Spinal cord (tissue), 10 donors: ENCODE data around the gene INSR. TPM values are rescaled to one million over a fixed set of nuclear protein-coding genes. Genes with fewer than 3 reads are reported as not detected.
A peak's percentile ranks its signal among the peaks of the same experiment; 100 is the strongest.

Experiments used
- DNase-seq, 6 donors: peaks; one replicate each; pipeline versions ENCODE4 v3.0.0 to v3.0.0-alpha.2; 2013 to 2015; ENCODE audit warnings: low spot score in 6 of 6, low read depth in 4 of 6
- H3K27ac ChIP-seq: one replicate; pipeline ENCODE4 v1.5.1; 2013; ENCODE audit warnings: low read depth, low read length, control low read depth
- H3K27me3 ChIP-seq: one replicate; pipeline ENCODE4 v1.6.1; 2013; ENCODE audit warnings: low read length; ENCODE audit not compliant: control insufficient read depth, insufficient read depth
- H3K36me3 ChIP-seq: one replicate; pipeline ENCODE4 v1.6.1; 2013; ENCODE audit warnings: low read length; ENCODE audit not compliant: control insufficient read depth, insufficient read depth
- H3K4me1 ChIP-seq: one replicate; pipeline ENCODE4 v1.6.1; 2013; ENCODE audit warnings: low read length; ENCODE audit not compliant: control insufficient read depth, insufficient read depth
- H3K4me3 ChIP-seq: one replicate; pipeline ENCODE4 v1.5.1; 2013; ENCODE audit warnings: low read depth, low read length, control low read depth
- H3K9me3 ChIP-seq: one replicate; pipeline ENCODE4 v1.6.1; 2013; ENCODE audit warnings: low read length; ENCODE audit not compliant: control insufficient read depth, insufficient read depth
- WGBS: methylation state at CpG from one replicate; pipeline ENCODE4 v1.1.5; 2013; ENCODE audit warnings: missing lambda C conversion rate; ENCODE audit not compliant: insufficient coverage; 5-methylcytosine and 5-hydroxymethylcytosine counted together
- polyA plus RNA-seq, 2 donors: library from polyadenylated mRNA; unstranded; fragments of 120-200 nt; gene quantifications; one replicate each; pipeline ENCODE4 v1.2.1, GENCODE V29; 2013; ENCODE audit not compliant: insufficient read length in 2 of 2
- total RNA-seq, 2 donors: library from RNA; depleted of rRNA in 1 of 2; stranded (reverse); fragments of 120-200 nt in 1 of 2; fragments of >200 nt in 1 of 2; gene quantifications; one replicate each; pipeline versions ENCODE4 v1.2.3 to v1.2.4, GENCODE V29; 2013 to 2014
- donor health status: healthy.

INSR gene
- total and polyA plus RNA-seq, 4 donors = 15.3 to 47.7 (median 33.2) TPM

DNA sequence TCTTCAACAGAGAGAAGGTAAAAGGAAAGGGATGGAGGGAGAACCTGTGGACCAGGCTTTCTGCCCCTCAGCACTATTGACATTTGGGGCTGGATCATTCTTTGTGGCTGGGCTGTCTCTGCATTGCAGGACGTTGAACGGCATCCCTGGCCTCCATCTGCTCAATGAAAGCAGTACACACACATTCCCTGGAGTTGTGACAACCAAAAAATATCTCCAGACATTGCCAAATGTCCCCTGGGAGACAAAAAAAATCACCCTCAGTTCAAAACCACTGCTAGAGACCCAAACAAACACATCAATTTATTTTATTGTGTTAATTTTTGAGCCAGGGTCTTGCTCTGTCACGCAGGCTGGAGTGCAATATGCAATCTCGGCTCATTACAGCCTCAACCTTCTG lies 43.3 kb downstream of the INSR start:
- H3K4me1 ChIP-seq = no peaks in the 10 kb centered on the region
- WGBS = 14% methylated on average over 2 of the region's 4 CpGs
- H3K36me3 ChIP-seq = no peaks in the 10 kb centered on the region
- no peak for DNase-seq
- no peak overlapping the region for H3K4me3 ChIP-seq
- H3K27ac ChIP-seq = no peak overlapping the region
- H3K9me3 ChIP-seq = peaks cover 5% of the 10 kb centered on the region
- H3K27me3 ChIP-seq = no peaks in the 10 kb centered on the region

DNA sequence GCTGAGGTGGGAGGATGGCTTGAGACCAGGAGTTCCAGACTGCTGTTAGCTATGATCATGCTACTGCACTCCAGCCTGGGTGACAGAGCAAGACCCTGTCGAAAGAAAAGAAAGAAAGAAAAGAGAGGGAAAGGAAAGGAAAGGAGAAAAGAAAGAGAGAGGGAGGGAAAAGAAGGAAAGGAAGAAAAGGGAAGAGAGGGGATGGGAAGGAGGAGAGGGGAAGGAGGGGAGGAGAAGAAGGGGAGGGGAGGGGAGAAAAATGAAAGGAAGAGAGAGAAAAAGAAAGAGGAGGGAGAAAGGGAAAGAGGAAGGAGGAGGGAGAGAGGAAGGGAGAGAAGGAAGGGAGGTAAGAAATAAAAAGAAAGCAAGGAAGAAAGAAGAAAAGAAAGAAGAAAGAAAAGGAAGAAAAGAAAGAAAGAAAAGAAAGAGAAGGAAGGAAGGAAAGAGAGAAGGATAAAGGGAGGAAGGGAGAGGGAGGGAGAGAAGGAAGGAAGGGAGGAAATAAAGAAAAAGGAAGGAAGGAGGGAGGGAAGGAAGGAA lies 44.1 kb downstream of the INSR start:
- Histone ChIP-seq H3K9me3 (peaks cover 5% of the 10 kb centered on the region), H3K4me1 (no peaks in the 10 kb centered on the region), H3K27ac (no peak overlapping the region), H3K27me3 (no peaks in the 10 kb centered on the region), H3K36me3 (peaks cover 2% of the 10 kb centered on the region), H3K4me3 (no peak overlapping the region)
- 92% methylated on average over 1 of the region's 1 CpG for WGBS
- no peak for DNase-seq

DNA sequence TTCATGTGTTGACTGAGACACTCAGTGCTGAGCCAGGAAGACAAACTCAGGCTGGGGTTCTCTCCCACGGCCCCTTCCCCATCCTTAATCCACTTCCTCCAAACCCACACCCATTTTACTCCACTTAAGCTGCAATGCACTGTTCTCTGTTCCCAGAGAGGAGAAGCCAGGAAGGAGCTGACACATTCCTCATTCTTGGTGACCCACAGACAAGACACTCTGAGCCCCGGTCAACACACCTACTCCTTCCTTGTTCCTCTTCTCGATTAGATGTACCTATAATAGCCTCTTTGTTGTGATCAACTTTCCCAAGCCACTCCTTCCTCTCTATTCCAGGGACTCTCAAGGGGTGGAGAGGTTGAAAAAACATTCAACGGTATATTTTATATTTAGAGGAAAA lies 47.1 kb downstream of the INSR start:
- H3K36me3 ChIP-seq = peaks cover 2% of the 10 kb centered on the region
- H3K4me3 ChIP-seq = no peak overlapping the region
- H3K27ac ChIP-seq = no peak overlapping the region
- no peaks in the 10 kb centered on the region for H3K27me3 ChIP-seq
- no peak for DNase-seq
- no peaks in the 10 kb centered on the region for H3K4me1 ChIP-seq
- H3K9me3 ChIP-seq = peaks cover 5% of the 10 kb centered on the region
- WGBS = 75% methylated on average over 1 of the region's 4 CpGs

DNA sequence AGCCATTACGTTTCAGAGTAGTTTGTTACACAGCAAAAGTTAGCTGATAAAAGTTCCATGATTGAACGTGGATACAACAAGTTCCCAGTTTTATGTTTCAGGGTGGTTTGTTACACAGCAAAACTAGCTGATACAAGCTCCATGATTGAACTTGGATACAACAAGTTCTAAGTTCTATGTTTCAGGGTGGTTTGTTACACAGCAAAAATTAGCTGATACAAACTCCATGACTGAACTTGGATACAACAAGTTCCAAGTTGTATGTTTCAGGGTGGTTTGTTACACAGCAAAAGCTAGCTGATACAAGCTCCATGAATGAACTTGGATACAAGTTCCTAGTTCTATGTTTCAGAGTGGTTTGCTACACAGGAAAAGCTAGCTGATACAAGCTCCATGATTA lies 47.6 kb downstream of the INSR start:
- Histone ChIP-seq H3K27ac (no peak overlapping the region), H3K4me1 (no peaks in the 10 kb centered on the region), H3K27me3 (no peaks in the 10 kb centered on the region), H3K36me3 (peaks cover 2% of the 10 kb centered on the region), H3K9me3 (peaks cover 5% of the 10 kb centered on the region), H3K4me3 (no peak overlapping the region)
- no peak for DNase-seq
- WGBS = 100% methylated on average over 1 of the region's 2 CpGs

DNA sequence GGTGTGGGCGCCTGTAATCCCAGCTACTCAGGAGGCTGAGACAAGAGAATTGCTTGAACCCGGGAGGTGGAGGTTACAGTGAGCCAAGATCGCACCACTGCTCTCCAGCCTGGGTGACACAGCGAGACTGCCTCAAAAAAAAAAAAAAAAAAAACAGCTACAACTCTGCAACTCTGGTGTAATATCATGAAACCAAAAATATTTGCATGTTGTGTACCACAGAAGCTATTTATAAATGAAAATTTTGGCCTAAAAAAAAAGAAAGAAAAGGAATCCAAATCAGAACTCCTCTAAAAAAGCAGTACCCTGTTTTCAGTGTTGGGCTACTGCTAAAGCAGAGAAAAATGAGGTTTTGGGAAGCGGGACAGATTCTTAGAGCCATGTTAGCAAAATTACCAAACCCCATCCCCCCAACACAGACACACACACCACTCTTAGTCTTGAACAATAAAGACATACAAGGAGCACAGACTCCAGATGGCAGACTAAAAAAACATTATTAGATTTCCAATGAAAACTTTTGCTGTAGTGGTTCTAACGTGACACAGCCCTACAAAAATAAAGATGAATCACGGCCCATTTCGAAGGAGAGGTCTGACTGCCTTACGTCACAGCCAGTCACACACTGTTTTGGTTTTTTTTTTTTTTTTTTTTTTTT lies 51.5 kb downstream of the INSR start:
- Histone ChIP-seq H3K36me3 (peaks cover 2% of the 10 kb centered on the region), H3K4me3 (no peak overlapping the region), H3K4me1 (no peaks in the 10 kb centered on the region), H3K27me3 (no peaks in the 10 kb centered on the region), H3K27ac (peak overlapping the region; percentile 52), H3K9me3 (peaks cover 5% of the 10 kb centered on the region)
- DNase-seq = peak in 1 of 6 donors; percentile 45
- WGBS = 81% methylated on average over 3 of the region's 9 CpGs

DNA sequence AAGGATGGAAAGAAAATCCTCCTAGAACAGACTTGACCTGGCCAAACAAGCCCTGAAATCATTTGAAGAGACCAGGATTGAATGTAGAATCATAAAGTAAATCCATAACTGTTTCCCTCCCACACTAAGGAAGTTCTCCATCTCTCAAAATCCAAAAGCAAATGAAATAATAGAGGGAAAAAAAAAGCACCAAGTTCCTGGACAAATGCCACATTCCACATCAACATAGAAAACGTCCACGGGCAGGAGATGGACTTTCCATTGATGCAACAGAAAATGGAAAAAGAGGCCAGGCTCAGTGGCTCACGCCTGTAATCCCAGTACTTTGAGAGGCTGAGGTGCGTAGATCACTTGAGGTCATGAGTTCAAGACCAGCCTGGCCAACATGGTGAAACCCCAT lies 56.2 kb downstream of the INSR start:
- H3K36me3 ChIP-seq = no peaks in the 10 kb centered on the region
- 74% methylated on average over 4 of the region's 4 CpGs for WGBS
- no peak overlapping the region for H3K4me3 ChIP-seq
- H3K27me3 ChIP-seq = no peaks in the 10 kb centered on the region
- H3K9me3 ChIP-seq = no peaks in the 10 kb centered on the region
- no peak overlapping the region for H3K27ac ChIP-seq
- DNase-seq = no peak
- peaks cover 6% of the 10 kb centered on the region for H3K4me1 ChIP-seq

DNA sequence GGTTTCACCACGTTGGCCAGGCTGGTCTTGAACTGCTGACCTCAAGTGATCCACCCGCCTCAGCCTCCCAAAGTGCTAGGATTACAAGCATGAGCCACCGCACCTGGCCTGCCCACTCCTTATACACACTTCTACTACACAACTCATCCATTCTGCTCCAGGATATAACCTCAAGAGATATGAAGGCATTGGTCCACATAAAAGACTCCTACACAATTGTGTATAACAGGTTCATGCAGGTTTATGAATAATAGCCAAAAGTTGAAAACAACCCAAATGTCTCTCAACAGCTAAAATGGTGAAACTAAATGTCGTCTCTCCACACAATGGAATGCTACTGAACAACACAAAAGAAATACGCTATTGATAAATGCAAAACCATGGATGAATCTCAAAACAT lies 58.1 kb downstream of the INSR start:
- WGBS = 76% methylated on average over 3 of the region's 5 CpGs

DNA sequence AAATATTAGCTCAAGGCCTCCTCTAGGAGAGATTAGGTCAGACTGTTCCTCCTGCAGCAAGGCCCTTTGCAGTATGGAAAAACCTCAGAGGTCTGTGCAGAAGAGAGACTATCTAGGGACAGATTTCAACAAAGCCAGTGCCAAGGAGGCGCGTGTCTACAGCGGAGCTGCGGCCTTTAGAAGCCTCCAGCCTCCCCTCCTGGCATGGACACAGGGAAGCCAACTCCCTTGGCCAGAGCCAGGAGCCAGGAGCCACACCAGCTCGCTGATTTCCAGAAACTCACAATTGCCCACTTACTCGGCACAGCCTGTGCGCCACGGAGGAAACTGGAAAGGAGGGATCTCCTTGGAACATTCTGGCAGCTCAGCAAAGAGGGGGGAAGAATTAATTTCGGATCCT lies 63.4 kb downstream of the INSR start:
- WGBS = 71% methylated on average over 5 of the region's 9 CpGs
- Histone ChIP-seq H3K27me3 (no peaks in the 10 kb centered on the region), H3K36me3 (no peaks in the 10 kb centered on the region), H3K4me3 (no peak overlapping the region), H3K9me3 (no peaks in the 10 kb centered on the region), H3K27ac (no peak overlapping the region), H3K4me1 (peaks cover 8% of the 10 kb centered on the region)
- peak in 1 of 6 donors; percentile 57 for DNase-seq

More for the DNA sequence above, 58.1 kb downstream of the INSR start:
- no peak overlapping the region for H3K4me3 ChIP-seq
- peaks cover 6% of the 10 kb centered on the region for H3K4me1 ChIP-seq
- H3K36me3 ChIP-seq = no peaks in the 10 kb centered on the region
- no peak overlapping the region for H3K27ac ChIP-seq
- no peaks in the 10 kb centered on the region for H3K9me3 ChIP-seq
- H3K27me3 ChIP-seq = no peaks in the 10 kb centered on the region
- no peak for DNase-seq

DNA sequence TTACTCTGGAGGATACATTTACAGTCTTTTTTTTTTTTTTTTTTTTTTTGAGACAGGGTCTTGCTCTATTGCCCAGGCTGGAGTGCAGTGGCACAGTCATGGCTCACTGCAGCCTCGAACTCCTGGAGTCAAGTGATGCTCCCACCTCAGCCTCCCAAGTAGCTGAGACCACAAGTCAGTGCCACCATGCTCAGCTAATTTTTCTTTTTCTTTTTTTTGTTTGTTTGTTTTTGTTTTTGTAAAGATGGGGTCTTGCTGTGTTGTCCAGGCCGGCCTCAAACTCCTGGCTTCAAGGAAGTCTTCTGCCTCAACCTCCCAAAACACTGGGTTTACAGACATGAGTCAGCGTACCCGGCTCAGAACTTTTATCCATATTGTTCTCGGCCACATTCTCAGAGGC lies 64.5 kb downstream of the INSR start:
- Histone ChIP-seq H3K9me3 (no peaks in the 10 kb centered on the region), H3K4me1 (peaks cover 4% of the 10 kb centered on the region), H3K36me3 (no peaks in the 10 kb centered on the region), H3K27me3 (no peaks in the 10 kb centered on the region), H3K4me3 (no peak overlapping the region), H3K27ac (no peak overlapping the region)
- DNase-seq = no peak
- WGBS = 94% methylated on average over 5 of the region's 5 CpGs

DNA sequence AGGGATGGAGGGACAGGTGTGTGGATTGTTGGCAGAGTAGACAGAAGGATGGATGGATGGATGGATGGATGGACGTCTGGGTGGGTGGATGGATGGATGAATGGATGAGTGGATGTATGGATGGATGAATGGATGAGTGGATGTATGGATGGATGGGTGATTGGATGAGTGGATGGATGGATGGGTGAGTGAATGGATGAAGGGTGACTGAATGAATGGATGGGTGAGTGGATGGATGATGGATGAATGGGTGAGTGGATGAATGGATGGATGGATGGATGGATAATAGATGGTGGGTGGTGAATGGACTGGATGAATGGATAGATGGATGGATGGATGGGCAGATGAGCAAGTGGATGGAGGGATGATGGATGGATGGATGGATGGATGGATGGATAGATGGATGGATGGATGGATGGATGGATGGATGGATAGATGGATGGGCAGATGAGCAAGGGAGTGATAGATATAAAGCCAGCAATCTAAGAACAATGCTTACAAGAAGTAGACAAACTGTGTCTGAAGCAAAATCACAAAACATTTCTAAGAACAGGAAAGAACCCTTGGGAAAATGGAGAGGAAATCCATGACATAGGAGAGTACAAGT lies 65.2 kb downstream of the INSR start:
- DNase-seq = no peak
- WGBS = 38% methylated on average over 1 of the region's 1 CpG
- no peaks in the 10 kb centered on the region for H3K36me3 ChIP-seq
- no peaks in the 10 kb centered on the region for H3K27me3 ChIP-seq
- peaks cover 11% of the 10 kb centered on the region for H3K4me1 ChIP-seq
- no peak overlapping the region for H3K4me3 ChIP-seq
- H3K27ac ChIP-seq = no peak overlapping the region
- no peaks in the 10 kb centered on the region for H3K9me3 ChIP-seq
